Measurements from ENCODE around the gene PIK3R3. TPM values are rescaled to one million over a fixed set of nuclear protein-coding genes. Genes with fewer than 3 reads are reported as not detected.

The PIK3R3 gene
- total RNA-seq, 4 donors from 2014 or later: 16.0 to 36.2 (median 20.9) TPM

DNA sequence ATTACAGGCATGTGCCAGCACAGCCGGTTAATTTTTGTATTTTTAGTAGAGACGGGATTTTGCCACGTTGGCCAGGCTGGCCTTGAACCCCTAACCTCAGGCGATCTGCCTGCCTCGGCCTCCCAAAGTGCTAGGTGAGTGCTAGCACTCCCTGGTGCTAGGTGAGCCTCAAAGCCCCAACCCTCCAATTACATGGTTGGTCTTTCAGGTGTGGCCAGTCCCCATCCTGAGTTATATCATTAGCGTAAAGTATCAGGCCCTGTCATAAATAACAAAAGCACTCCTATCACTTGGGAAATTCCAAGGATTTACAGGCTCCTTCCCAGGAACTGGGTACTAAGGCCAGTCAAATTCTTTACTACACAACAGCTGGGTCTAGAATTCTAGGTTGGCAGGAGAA is 138.0 kb downstream of the PIK3R3 start:
- H3K4me1 ChIP-seq: no peaks in the 10 kb centered on the region
- DNase-seq: no peak
- intact Hi-C loops (cut with DNase I): no loop called here
- 98 to 99% methylated on average over 6 of the region's 6 CpGs for WGBS, 2 donors
- no peak for TF ChIP-seq CTCF (IDR thresholded peaks at IDR 0.05)
- no peak for TF ChIP-seq POLR2A (IDR thresholded peaks at IDR 0.05)
- H3K27ac ChIP-seq: no peak overlapping the region
- no peak overlapping the region for H3K4me3 ChIP-seq (replicated peaks in 1 of 3)
- H3K36me3 ChIP-seq: no peaks in the 10 kb centered on the region
- no peaks in the 10 kb centered on the region for H3K27me3 ChIP-seq
- no peaks in the 10 kb centered on the region for H3K9me3 ChIP-seq

Small RNA genes lying within 50 kb of the gene (small RNA-seq; reads per million reads assigned to genes)
- gene AL358075.3 (not detected), gene AL672043.1 (not detected)

Other genes starting within 250 kb of the PIK3R3 start
- gene TSPAN1, start 42.5 kb upstream of the PIK3R3 start, total RNA-seq: 100 to 1,000 TPM in 2 of 4 donors, 10 to 100 TPM in 2; 61.2 to 154 (median 105) TPM
- not detected for gene P3R3URF, start 43.9 kb upstream of the PIK3R3 start, total RNA-seq
- 10 to 100 TPM; 54.2 to 90.8 (median 79.3) TPM for gene POMGNT1, start 65.8 kb upstream of the PIK3R3 start, total RNA-seq
- 10 to 100 TPM; 30.5 to 47.4 (median 37.8) TPM for gene LURAP1, start 70.7 kb upstream of the PIK3R3 start, total RNA-seq
- 1 to 10 TPM in 1 of 4 donors, under 1 TPM in 3; 0.27 to 1.7 (median 0.61) TPM for gene RAD54L, start 115.1 kb upstream of the PIK3R3 start, total RNA-seq
- gene LRRC41, start 171.0 kb upstream of the PIK3R3 start, total RNA-seq: 100 to 1,000 TPM in 2 of 4 donors, 10 to 100 TPM in 2; 73.5 to 111 (median 99.4) TPM
- gene UQCRH, start 171.1 kb upstream of the PIK3R3 start, total RNA-seq: 100 to 1,000 TPM; 122 to 367 (median 267) TPM
- gene NSUN4, start 208.2 kb upstream of the PIK3R3 start, total RNA-seq: 10 to 100 TPM; 23.4 to 40.0 (median 34.9) TPM

Measured in thyroid gland (tissue), 4 donors.